ENCODE results near the gene KRTAP29-1. TPM values are rescaled to one million over a fixed set of nuclear protein-coding genes. Genes with fewer than 3 reads are reported as not detected.

The KRTAP29-1 gene
- total RNA-seq, 1 donor from 2014 or later, result not detected

GRCh38 chr17:41328207-41328606, 25.6 kb upstream of the KRTAP29-1 start:
- intact Hi-C loops (cut with micrococcal nuclease), result no loop called here

DNA sequence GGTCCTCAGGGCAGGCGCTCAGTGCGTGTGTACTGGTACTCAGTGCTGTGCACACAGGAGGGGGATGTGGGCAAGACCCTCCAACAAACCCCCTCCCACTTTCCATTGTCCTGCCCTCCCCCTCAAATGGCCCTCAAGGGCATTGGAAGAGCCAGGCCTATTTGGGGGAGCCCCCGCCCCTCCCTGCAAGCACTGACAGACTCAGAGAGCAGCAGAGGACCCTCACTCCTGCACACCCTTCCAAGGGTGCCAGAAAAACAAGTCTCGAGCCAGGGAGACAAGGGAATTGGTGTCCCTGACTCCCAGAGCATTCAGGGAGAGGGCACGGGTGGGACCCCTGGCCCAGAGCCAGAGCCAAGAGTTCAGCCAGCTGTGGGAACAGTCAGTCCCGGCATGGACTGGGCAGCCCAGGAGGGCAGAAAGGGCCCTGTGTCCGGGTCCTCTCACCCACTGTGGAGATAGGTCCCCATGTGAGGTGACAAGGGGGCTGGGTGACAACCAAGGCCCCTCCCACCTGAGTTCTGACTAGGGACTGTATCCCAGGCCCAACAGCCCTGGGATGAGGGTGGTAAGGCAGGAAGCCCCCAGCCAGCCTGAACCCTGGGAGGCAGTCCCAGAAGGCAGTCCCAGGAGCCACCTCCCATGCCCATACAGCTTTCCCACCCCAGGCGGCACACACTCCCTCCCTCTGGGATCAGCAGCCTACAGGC, 24.9 kb upstream of the KRTAP29-1 start:
- intact Hi-C loops (cut with micrococcal nuclease), result no loop called here

DNA sequence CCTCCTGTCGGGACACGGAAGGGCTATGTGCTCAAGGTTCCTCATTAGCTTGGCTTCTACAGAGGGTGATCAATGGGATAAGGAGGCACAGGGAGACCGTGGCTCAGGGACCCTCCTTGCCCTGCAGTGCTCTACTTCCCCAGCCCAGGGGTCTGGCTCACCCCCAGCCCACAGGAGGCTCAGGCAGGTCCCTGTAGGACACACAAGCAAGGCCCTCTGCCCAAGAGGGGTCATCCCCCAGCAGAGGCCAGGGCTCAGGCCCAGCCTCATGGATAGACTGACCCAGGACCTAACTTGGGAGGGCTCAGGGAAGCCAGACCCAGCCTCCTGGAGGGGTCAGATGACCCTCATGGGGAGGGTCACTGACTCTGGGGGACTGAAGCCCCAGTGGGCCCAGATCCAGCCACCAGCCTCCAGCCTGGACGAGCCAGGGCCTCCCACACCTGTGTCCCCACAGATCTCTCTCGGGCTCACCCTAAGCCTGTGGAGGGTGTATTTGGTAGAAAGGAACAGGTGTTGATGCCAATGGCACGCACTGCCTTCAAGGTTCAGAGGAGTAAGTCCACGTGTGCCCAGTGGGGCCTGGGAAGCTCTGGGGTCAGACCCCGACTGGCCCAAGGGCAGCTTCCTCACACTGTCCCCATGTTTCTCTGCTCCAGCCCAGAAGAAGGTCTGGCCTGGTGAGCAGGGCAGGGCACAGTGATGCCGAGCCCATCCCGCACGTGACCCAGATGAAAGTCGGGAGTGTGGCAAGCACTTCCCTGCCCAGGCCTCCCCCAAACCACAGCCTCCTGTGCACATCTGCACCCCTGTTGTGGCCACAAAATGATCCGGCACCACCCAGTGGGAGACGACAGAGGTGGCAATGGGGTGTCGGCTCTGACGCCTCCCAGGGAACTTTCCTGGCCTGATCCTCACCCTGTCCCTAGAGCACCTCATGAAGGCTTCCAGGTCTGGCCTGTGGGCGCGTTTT, 23.8 kb upstream of the KRTAP29-1 start:
- intact Hi-C loops (cut with micrococcal nuclease), result no loop called here

GRCh38 chr17:41325611-41326010, 23.0 kb upstream of the KRTAP29-1 start:
- intact Hi-C loops (cut with micrococcal nuclease), result no loop called here

- intact Hi-C loops (cut with micrococcal nuclease), result no loop called here
Observed at GRCh38 chr17:41325126-41325525, 22.5 kb upstream of the KRTAP29-1 start.

DNA sequence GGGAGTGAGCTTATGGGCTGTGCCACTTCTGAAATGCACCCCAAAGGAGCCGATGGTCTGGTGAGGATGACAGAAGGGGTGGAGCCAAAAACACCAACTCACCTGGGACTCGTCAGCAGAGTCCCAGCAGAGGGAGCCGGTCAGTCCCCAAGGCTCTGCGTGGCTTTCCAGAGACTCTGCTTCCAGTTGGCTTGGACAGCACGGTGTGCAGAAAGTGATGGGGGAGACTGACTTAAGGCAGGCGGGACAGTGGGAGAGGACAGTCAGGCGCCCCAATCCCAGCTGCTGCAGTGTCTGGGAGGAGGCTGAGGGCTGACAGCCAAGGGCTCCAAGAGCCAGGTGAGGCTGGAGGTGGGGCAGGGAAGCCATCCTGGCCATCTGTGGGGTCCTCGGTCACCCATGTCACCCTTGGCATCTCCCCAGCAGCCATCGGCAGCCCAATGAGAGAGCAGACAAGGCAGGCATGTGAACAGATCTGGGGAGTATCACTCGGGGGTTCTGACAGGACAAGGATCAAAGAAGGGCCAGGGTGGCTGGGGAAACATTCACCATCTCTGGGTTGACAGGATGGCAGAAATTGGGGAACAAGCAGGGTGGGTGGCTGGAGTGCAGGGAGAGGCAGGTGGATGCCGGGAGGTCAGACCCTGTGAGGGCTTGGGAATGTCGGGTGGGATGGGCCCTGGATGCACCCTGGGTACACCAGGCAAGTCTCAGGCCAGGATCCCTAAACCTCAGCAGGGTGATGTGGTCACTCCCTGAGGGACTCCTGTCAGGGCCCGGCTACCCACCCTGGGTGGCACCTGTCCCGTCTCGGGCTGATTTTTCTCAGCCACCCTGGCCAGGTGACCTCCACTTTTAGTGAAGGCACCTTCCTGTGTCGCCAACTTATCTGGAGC, 21.8 kb upstream of the KRTAP29-1 start:
- intact Hi-C loops (cut with micrococcal nuclease), result no loop called here

DNA sequence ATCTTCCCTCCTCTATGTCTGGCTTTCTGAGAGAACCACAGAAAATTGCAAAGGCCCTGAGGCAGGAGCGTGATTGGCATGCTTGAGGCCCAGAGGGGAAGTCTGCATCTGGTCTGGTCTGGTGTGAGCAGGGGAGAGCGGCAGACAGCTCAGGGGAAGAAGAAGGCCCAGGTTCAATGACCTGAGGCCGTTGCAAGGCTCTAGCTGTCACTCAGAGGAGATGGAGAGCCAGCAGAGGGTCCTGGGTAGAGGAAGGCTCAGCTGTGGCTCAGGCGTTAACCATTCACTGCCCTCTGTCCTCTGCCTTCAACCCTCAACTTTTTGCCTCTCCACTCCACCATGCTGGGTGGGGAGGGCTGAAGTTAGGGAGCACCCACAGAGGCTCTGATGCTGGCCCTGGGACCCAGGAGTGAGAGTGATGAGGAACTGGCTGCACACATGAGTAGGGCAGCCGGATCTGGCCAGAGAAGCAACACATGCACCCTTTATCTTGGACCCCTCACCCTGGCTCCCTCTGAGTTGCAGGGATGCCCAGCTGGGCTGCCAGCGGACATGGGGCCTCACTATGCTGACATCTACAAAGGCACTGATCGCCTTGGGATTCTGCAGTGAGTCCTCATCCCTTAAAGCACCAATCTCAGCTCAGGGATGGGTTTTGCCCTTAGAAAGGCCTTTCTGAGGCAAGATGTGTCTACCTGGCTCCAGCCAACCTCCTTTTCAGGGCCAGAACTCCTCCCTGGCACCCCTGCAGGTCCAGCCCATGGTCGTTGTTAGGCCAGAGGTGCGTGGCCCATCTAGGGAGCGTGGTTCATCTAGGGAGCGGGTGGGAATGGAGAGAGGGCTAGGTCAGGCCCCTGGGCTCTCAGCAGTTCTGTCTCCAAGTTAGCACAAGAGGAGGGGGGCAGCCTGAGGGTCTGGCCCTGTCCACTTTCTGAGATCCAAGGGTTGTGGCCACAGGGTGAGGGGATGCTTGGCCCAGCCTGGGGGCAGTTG, 20.5 kb upstream of the KRTAP29-1 start:
- intact Hi-C loops (cut with micrococcal nuclease), result no loop called here

GRCh38 chr17:41322094-41322902, 19.6 kb upstream of the KRTAP29-1 start:
- intact Hi-C loops (cut with micrococcal nuclease), result no loop called here

GRCh38 chr17:41318231-41318630, 15.6 kb upstream of the KRTAP29-1 start:
- intact Hi-C loops (cut with micrococcal nuclease), result no loop called here

DNA sequence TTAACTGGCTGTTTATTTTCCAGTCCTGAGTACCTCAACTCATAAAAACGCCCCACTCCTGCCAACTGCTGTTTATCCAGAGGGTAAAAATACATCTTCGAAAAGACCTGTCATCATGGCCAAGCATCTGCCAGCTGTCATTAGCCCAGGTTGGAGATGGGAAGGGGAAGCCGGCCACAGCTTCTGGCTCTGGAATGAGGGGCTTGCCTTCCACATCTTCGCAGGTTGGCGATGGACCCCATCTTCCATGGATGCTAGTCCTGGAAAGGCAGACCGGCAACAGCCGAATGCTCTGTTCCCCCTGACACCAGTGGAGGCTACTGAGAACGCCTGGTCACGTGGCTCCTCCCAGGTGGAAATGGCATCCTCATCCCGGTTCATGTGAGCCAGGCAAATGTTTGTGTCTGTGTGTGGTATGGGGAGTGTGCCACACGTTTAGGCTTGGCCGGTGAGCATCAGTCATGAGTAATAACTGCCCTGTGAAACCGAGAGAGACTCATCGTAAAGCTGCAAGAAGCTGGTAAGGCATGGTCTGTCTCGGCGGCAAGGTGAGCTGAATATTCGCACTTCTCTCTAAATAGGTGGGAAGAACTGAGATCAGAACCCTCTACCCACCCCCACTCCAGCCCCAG, 13.3 kb upstream of the KRTAP29-1 start:
- intact Hi-C loops (cut with micrococcal nuclease), result no loop called here

- intact Hi-C loops (cut with micrococcal nuclease), result no loop called here
Observed at GRCh38 chr17:41315204-41315794, 12.6 kb upstream of the KRTAP29-1 start, which contains the start of gene KRTAP17-1. Gene KRTAP17-1, minus strand, starts transcription at chr17:41315710. Its CDS starts 60 bp downstream, at chr17:41315650.

DNA sequence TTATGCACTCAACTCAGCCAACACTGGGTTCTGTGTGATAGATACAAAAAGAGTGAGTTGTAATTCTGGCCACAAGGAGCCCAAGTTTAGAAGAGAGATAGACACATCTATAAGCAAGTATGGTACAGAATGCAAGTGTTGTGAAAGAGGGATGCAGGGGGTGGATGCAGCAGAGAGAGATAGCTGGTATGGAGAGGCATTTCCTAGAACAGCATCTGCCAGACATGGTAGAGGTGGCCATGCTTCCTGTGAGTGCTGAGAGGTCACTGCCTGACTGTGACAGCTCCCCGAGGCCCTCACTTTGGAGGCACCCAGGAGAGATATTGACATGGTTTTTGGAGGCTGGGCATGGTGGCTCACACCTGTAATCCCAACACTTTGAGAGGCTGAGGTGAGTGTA, 8.5 kb upstream of the KRTAP29-1 start:
- intact Hi-C loops (cut with micrococcal nuclease), result no loop called here

DNA sequence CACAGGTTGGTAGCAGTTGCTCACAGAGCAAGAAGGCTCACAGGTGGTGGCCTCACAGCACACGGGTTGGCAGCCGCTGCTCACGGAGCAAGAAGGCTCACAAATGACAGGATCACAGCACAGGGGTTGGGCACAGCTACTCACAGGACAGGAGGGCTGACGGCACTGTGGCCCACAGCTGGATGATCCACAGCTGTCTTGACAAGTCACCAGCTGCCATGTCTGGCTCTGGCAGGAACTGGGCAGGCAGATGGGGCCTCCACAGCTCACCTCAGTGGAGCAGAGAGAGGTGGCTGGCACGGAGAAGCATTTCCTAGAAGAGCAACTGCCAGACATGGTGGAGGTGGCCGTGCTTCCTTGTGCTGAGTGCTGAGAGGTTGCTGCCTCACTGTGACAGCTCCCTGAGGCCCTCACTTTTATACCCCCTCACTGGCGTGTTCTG, 6.3 kb upstream of the KRTAP29-1 start, which contains the start of gene KRTAP16-1:
TSS of gene KRTAP16-1 (minus strand) at position 392 of the 442 bp plus-strand sequence. CDS start at position 336, 56 bp downstream.
- intact Hi-C loops (cut with micrococcal nuclease), result no loop called here

- intact Hi-C loops (cut with micrococcal nuclease), result no loop called here
Observed at GRCh38 chr17:41308251-41308917, 5.7 kb upstream of the KRTAP29-1 start.

- intact Hi-C loops (cut with micrococcal nuclease), result no loop called here
Observed at GRCh38 chr17:41307647-41308046, 5.0 kb upstream of the KRTAP29-1 start.

DNA sequence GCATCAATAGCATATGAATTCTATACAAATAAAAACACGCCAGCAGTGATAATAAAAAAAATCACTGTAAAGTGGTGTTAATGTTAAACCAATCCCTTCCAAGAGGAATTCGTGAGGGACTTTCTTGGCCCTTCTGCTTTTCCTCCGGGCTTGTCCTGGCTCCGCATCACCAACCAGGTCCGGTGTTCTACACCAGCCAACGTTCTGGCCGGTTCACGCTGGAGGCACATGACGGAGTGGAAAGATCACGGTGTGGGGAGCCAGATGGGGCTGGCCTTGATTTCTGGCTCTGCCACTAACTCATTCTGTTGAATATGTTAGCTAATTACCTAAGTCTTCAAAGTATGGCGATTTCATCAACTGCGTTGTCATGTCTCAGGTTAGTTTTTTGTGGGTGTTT, 1.4 kb upstream of the KRTAP29-1 start:
- intact Hi-C loops (cut with micrococcal nuclease), result no loop called here

DNA sequence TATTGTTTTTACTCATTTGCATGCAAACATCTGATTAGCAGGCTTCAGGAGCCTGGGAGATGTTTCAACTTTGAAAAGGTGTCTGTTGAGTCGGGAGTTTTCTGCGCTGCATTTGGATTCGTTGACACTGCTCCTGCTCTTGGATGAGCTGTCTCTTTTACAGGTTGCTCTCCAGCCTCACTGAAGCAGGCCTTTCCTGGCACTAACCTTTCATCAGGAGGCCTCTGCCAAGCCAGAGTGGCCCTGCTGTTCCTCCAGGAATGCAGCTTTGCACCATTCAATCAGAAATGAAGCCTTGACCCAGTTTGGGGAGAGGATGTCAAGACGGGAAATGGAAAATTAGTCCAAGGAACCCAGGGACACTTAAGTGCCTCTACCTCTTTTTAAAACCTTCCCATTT, 330 bp upstream of the KRTAP29-1 start:
- intact Hi-C loops (cut with micrococcal nuclease), result no loop called here
